Loucy (cell line): ENCODE measurements around the gene CDC42BPA.
"Not testable (repeated sequence)": the region's sequence is repeated elsewhere in the genome, so short reads cannot be mapped to it uniquely, and the experiment has no call there.

Source experiments
- H2AFZ ChIP-seq: fragments of 200-600 bp; sonication (generic); 2 replicates; pipeline ENCODE4 v1.6.0; 2016; ENCODE audit warnings: antibody characterized with exemption, mild to moderate bottlenecking, low read length, moderate library complexity
- H3F3A ChIP-seq: fragments of 200-600 bp; 2 replicates; pipeline ENCODE4 v1.6.0; 2016; ENCODE audit warnings: antibody characterized with exemption, low read depth, mild to moderate bottlenecking
- H3K27me3 ChIP-seq: fragments of 200-600 bp; sonication (generic); 2 replicates; pipeline ENCODE4 v1.6.1; 2014; ENCODE audit warnings: low read length, mild to moderate bottlenecking; ENCODE audit not compliant: insufficient read depth, poor library complexity, severe bottlenecking
- H3K36me3 ChIP-seq: fragments of 200-600 bp; sonication (generic); 2 replicates; pipeline ENCODE4 v1.6.1; 2016; ENCODE audit warnings: low read length; ENCODE audit not compliant: insufficient read depth
- H3K4me1 ChIP-seq: fragments of 200-600 bp; sonication (generic); 2 replicates; pipeline ENCODE4 v1.5.1; 2014; ENCODE audit warnings: low read length, mild to moderate bottlenecking; ENCODE audit not compliant: insufficient read depth, poor library complexity, severe bottlenecking
- H3K4me2 ChIP-seq: fragments of 200-600 bp; sonication (generic); 2 replicates; pipeline ENCODE4 v1.6.0; 2014; ENCODE audit warnings: antibody characterized with exemption, low read length, low read depth, mild to moderate bottlenecking; ENCODE audit not compliant: poor library complexity, severe bottlenecking
- H3K4me3 ChIP-seq: fragments of 200-600 bp; sonication (generic); 2 replicates; pipeline ENCODE4 v1.5.1; 2014; ENCODE audit warnings: low read length, mild to moderate bottlenecking, mixed read lengths; ENCODE audit not compliant: poor library complexity, severe bottlenecking
- H3K79me2 ChIP-seq: fragments of 200-600 bp; sonication (generic); 2 replicates; pipeline ENCODE4 v1.6.1; 2014; ENCODE audit warnings: low read length; ENCODE audit not compliant: insufficient read depth
- H3K9ac ChIP-seq: fragments of 200-600 bp; sonication (generic); 2 replicates; pipeline ENCODE4 v1.6.0; 2014; ENCODE audit warnings: mild to moderate bottlenecking, low read depth, low read length, moderate library complexity; ENCODE audit not compliant: poor library complexity, severe bottlenecking
- H3K9me2 ChIP-seq: fragments of 200-600 bp; sonication (generic); replicated peaks from 2 replicates; pipeline ENCODE4 v1.6.1; 2016; ENCODE audit warnings: low read depth, low read length, mixed read lengths
- H3K9me3 ChIP-seq: fragments of 200-600 bp; sonication (generic); 2 replicates; pipeline ENCODE4 v1.6.1; 2014; ENCODE audit warnings: mild to moderate bottlenecking, antibody characterized with exemption, low read length, low read depth; ENCODE audit not compliant: insufficient read depth
- H4K20me1 ChIP-seq: fragments of 200-600 bp; sonication (generic); 2 replicates; pipeline ENCODE4 v1.6.0; 2014; ENCODE audit warnings: antibody characterized with exemption, low read length, mild to moderate bottlenecking; ENCODE audit not compliant: insufficient read depth, poor library complexity, severe bottlenecking
- EZH2phosphoT487 ChIP-seq: fragments of 200-600 bp; IDR thresholded peaks from 2 replicates; pipeline ENCODE4 v1.6.1; 2018; ENCODE audit warnings: antibody characterized with exemption, mild to moderate bottlenecking, moderate library complexity, borderline replicate concordance
- TF ChIP-seq, protein P1 (sequence below): fragments of 200-600 bp; sonication (generic); conservative IDR thresholded peaks from 2 replicates; pipeline ENCODE4 v1.5.1; 2014; ENCODE audit warnings: mild to moderate bottlenecking, antibody characterized with exemption, low read length

Gene CDC42BPA

DNA sequence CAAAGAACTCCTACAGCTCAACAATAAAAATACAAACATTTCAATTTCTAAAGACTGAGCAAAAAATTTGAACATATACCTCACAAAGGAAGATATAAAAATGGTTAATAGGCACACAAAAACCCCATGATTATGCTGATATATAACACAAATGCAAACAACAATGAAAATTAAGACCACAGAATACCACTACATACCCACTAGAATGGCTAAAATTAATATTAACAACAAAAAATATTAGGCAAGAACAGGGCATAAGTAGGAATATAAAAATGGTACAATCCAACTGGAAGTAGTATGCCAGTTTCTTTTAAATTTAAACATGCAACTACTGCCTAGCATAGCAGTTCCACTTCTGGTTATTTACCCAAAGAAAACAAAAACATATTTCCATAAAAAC, 77.3 kb downstream of the CDC42BPA start:
- Histone ChIP-seq H3K9me3 (no peaks in the 10 kb centered on the region), H3K36me3 (no peaks in the 10 kb centered on the region), H4K20me1 (no peaks in the 10 kb centered on the region), H3F3A (no peaks in the 10 kb centered on the region), H3K79me2 (no peaks in the 10 kb centered on the region), H3K4me1 (no peaks in the 10 kb centered on the region), H3K9me2 (no peaks in the 10 kb centered on the region), H2AFZ (no peak overlapping the region), H3K4me3 (no peak overlapping the region), H3K4me2 (no peak overlapping the region), H3K27me3 (no peaks in the 10 kb centered on the region), H3K9ac (no peak overlapping the region)
- TF ChIP-seq, protein P1, sequence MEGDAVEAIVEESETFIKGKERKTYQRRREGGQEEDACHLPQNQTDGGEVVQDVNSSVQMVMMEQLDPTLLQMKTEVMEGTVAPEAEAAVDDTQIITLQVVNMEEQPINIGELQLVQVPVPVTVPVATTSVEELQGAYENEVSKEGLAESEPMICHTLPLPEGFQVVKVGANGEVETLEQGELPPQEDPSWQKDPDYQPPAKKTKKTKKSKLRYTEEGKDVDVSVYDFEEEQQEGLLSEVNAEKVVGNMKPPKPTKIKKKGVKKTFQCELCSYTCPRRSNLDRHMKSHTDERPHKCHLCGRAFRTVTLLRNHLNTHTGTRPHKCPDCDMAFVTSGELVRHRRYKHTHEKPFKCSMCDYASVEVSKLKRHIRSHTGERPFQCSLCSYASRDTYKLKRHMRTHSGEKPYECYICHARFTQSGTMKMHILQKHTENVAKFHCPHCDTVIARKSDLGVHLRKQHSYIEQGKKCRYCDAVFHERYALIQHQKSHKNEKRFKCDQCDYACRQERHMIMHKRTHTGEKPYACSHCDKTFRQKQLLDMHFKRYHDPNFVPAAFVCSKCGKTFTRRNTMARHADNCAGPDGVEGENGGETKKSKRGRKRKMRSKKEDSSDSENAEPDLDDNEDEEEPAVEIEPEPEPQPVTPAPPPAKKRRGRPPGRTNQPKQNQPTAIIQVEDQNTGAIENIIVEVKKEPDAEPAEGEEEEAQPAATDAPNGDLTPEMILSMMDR, result no peak
- TF ChIP-seq EZH2phosphoT487, result no peak

DNA sequence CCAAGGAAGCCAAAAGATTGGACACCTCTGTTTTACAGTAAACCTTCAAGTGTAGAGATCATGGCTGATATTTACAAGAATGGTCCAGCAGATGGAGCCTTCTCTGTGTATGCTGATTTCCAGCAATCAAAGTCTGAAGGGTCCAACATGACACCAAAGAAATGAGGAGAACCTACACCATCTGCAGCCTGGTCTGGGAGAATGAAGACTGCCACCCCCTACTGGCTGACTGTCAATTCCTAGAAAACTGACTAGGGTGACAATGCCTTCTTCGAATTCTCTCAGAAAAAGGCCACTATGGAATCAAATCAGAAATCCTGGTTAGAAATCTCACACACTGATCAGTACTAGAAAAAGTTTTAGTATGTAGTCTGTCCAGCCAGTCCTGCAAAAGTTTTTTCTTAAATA, 83.3 kb downstream of the CDC42BPA start:
- Histone ChIP-seq H3K4me1 (no peaks in the 10 kb centered on the region), H4K20me1 (no peaks in the 10 kb centered on the region), H3F3A (no peaks in the 10 kb centered on the region), H3K9me3 (no peaks in the 10 kb centered on the region), H3K27me3 (no peaks in the 10 kb centered on the region), H3K36me3 (no peaks in the 10 kb centered on the region), H3K79me2 (no peaks in the 10 kb centered on the region), H2AFZ (no peak overlapping the region), H3K4me3 (no peak overlapping the region), H3K4me2 (no peak overlapping the region), H3K9ac (no peak overlapping the region), H3K9me2 (no peaks in the 10 kb centered on the region)
- TF ChIP-seq EZH2phosphoT487, result no peak
- TF ChIP-seq, protein P1, result peak; percentile 59

DNA sequence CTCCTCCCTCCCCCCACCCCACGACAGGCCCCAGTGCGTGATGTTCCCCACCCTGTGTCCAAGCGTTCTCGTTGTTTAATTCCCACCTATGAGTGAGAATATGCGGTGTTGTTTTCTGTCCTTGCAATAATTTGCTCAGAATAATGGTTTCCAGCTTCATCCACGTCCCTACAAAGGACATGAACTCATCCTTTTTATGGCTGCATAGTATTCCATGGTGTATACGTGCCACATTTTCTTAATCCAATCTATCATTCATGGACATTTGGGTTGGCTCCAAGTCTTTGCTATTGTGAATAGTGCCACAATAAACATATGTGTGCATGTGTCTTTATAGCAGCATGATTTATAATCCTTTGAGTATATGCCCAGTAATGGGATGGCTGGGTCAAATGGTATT, 87.2 kb downstream of the CDC42BPA start:
- not testable (repeated sequence) for H3K9me3 ChIP-seq, H3K27me3 ChIP-seq, H3K36me3 ChIP-seq, H3K4me1 ChIP-seq, H3K9me2 ChIP-seq, H3K4me2 ChIP-seq, H3K79me2 ChIP-seq, H3F3A ChIP-seq, H2AFZ ChIP-seq, H4K20me1 ChIP-seq, H3K4me3 ChIP-seq, H3K9ac ChIP-seq

DNA sequence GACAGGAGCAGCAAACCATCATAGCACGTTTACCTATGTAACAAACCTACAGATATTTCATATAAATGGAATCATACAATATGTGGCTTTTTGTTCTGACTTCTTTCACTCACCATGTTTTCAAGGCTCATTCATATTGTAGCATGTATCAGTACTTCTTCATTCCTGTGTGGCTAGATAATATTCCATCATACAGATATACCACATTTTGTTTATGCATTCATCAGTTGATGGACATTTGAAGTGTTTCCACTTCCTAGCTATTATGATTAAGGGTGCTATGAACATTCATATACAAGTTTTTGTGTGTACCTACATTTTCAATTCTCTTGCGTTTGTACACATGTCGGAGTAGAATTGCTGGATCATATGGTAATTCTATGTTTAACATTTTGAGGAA, 90.1 kb downstream of the CDC42BPA start:
- no peaks in the 10 kb centered on the region for H3K79me2 ChIP-seq
- H3K9me2 ChIP-seq, result no peaks in the 10 kb centered on the region
- no peaks in the 10 kb centered on the region for H4K20me1 ChIP-seq

More for the DNA sequence above, 90.1 kb downstream of the CDC42BPA start:
- Histone ChIP-seq H3K27me3 (no peaks in the 10 kb centered on the region), H3K4me2 (no peak overlapping the region), H3F3A (no peaks in the 10 kb centered on the region), H3K4me3 (no peak overlapping the region), H3K9ac (no peak overlapping the region), H3K36me3 (no peaks in the 10 kb centered on the region), H3K9me3 (no peaks in the 10 kb centered on the region), H2AFZ (no peak overlapping the region), H3K4me1 (no peaks in the 10 kb centered on the region)
- no peak for TF ChIP-seq EZH2phosphoT487
- TF ChIP-seq, protein P1, result no peak
